ENCODE measurements around the gene MAP3K6.

MAP3K6 gene

GRCh38 chr1:27338751-27339150, 28.0 kb downstream of the MAP3K6 start:
- DNase-seq (ENCODE audit: low read depth in 2 of 2) = no peak

- no peak for DNase-seq (ENCODE audit: low read depth in 2 of 2)
These were observed 30.0 kb downstream of the MAP3K6 start for GRCh38 chr1:27336756-27337155.

GRCh38 chr1:27335506-27336422, 31.0 kb downstream of the MAP3K6 start:
- DNase-seq (ENCODE audit: low read depth in 2 of 2) = no peak

- DNase-seq (ENCODE audit: low read depth in 2 of 2) = no peak
These were observed 33.0 kb downstream of the MAP3K6 start for GRCh38 chr1:27333717-27334279.

GRCh38 chr1:27332536-27333281, 34.1 kb downstream of the MAP3K6 start:
- peak in 1 of 2 donors; percentile 46 for DNase-seq (ENCODE audit: low read depth in 2 of 2)

GRCh38 chr1:27331922-27332321, 34.8 kb downstream of the MAP3K6 start:
- DNase-seq (ENCODE audit: low read depth in 2 of 2) = no peak

GRCh38 chr1:27331426-27331825, 35.3 kb downstream of the MAP3K6 start:
- no peak for DNase-seq (ENCODE audit: low read depth in 2 of 2)

- no peak for DNase-seq (ENCODE audit: low read depth in 2 of 2)
These were observed 36.0 kb downstream of the MAP3K6 start for GRCh38 chr1:27330786-27331185.

- no peak for DNase-seq (ENCODE audit: low read depth in 2 of 2)
These were observed 38.8 kb downstream of the MAP3K6 start for GRCh38 chr1:27327964-27328363.

GRCh38 chr1:27325286-27325685, 41.5 kb downstream of the MAP3K6 start:
- DNase-seq (ENCODE audit: low read depth in 2 of 2) = no peak

GRCh38 chr1:27322569-27323240, 44.1 kb downstream of the MAP3K6 start:
- no peak for DNase-seq (ENCODE audit: low read depth in 2 of 2)

- DNase-seq (ENCODE audit: low read depth in 2 of 2) = peak; percentile 94 to 95
These were observed 44.8 kb downstream of the MAP3K6 start, which contains the start of gene TMEM222 for GRCh38 chr1:27321813-27322568. TMEM222 (plus strand) TSS chr1:27322163; CDS start chr1:27322198, 35 bp downstream.

- DNase-seq (ENCODE audit: low read depth in 2 of 2) = no peak
These were observed 48.2 kb downstream of the MAP3K6 start for GRCh38 chr1:27318596-27318995.

- no peak for DNase-seq (ENCODE audit: low read depth in 2 of 2)
These were observed 48.6 kb downstream of the MAP3K6 start for GRCh38 chr1:27318136-27318535.

- no peak for DNase-seq (ENCODE audit: low read depth in 2 of 2)
These were observed 49.9 kb downstream of the MAP3K6 start for GRCh38 chr1:27316860-27317259.

GRCh38 chr1:27314737-27315136, 52.0 kb downstream of the MAP3K6 start:
- no peak for DNase-seq (ENCODE audit: low read depth in 2 of 2)

- DNase-seq (ENCODE audit: low read depth in 2 of 2) = no peak
These were observed 52.6 kb downstream of the MAP3K6 start for GRCh38 chr1:27314169-27314568.

- DNase-seq (ENCODE audit: low read depth in 2 of 2) = no peak
These were observed 58.7 kb downstream of the MAP3K6 start for GRCh38 chr1:27307874-27308598.

GRCh38 chr1:27306892-27307761, 59.6 kb downstream of the MAP3K6 start:
- DNase-seq (ENCODE audit: low read depth in 2 of 2) = no peak

Measured in stimulated activated CD4-positive, alpha-beta T cell treated with anti-CD3 and anti-CD28 coated beads, Interleukin-1b, Interleukin-23, amount 100 ng/mL, for 4 hours (primary cell).